ENCODE results near the gene TUBD1. TPM values are rescaled to one million over a fixed set of nuclear protein-coding genes. Genes with fewer than 3 reads are reported as not detected.

TUBD1 gene
- total and polyA plus RNA-seq, 4 donors, result 2.1 to 12.7 (median 6.0) TPM

DNA sequence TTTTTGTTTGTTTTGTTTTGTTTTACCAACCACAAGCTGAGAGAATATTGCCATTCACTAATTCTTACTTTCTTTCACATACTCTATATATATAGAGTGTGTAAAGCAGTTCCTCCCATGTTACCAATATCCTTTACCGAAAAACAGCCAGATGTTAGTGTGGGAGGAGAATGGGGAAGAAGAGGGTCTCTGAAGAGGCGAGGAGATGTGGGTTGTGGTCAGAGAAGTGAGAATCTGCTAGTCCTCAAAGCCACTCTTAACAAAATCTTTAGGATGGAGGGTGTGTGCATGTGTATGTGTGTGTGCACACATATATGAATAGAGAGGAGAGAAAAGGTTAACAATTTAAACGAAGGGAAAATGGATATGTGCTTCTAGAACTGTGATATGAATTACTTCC is 80.6 kb downstream of the TUBD1 start:
- peaks cover 0 to 12% (median 6%) of the 10 kb centered on the region in 4 donors for H3K36me3 ChIP-seq (ENCODE audit: control insufficient read depth in 4 of 4, insufficient read depth in 3 of 4, low read depth in 1 of 4, low read length in 3 of 4)

DNA sequence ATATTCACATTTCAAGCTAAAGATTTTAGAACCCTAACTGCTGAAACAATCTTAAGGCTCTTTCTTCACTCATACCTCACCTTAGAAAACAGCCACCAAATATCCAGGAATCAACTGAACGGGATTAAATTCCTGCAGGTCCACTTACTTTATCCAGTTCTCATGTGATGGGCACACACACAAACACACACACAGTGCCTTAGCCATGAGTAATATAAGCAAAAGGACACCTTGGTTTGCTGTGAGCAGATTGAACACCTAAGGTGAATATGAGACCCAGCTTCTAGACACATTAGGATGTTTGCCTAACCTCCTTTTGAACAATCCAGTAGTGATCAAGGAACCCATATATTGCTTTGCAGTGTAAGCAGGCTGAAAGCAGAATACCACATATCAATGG is 81.5 kb downstream of the TUBD1 start:
- H3K36me3 ChIP-seq (ENCODE audit: control insufficient read depth in 4 of 4, insufficient read depth in 3 of 4, low read depth in 1 of 4, low read length in 3 of 4), result peaks cover 0 to 12% (median 6%) of the 10 kb centered on the region in 4 donors
- H3K4me1 ChIP-seq (ENCODE audit: control insufficient read depth in 4 of 4, insufficient read depth in 4 of 4, low read length in 3 of 4), result peaks cover 0 to 4% (median 4%) of the 10 kb centered on the region in 4 donors
- no peak overlapping the region for H3K4me3 ChIP-seq (ENCODE audit: low read depth in 1 of 3, low read length in 3 of 3)
- no peak overlapping the region for H3K27ac ChIP-seq (ENCODE audit: low read depth in 1 of 2, low read length in 2 of 2)
- DNase-seq (ENCODE audit: low spot score), result no peak
- H3K9me3 ChIP-seq (ENCODE audit: control insufficient read depth in 4 of 4, low read length in 3 of 4), result no peaks in the 10 kb centered on the region
- H3K9ac ChIP-seq (ENCODE audit: low read depth in 1 of 2, low read length in 2 of 2), result no peak overlapping the region
- H3K27me3 ChIP-seq (ENCODE audit: control insufficient read depth in 4 of 4, insufficient read depth in 4 of 4, low read length in 3 of 4), result no peaks in the 10 kb centered on the region
- WGBS, result 96% methylated on average over 1 of the region's 1 CpG
- TF ChIP-seq HNF4A (conservative IDR thresholded peaks at IDR 0.05) (no peak), TAF1 (conservative IDR thresholded peaks at IDR 0.05) (no peak), YY1 (IDR thresholded peaks at IDR 0.05) (no peak), HNF4G (IDR thresholded peaks at IDR 0.05) (no peak), RXRA (IDR thresholded peaks at IDR 0.05) (no peak), ZBTB33 (IDR thresholded peaks at IDR 0.05) (no peak), NR2F2 (IDR thresholded peaks at IDR 0.05) (no peak), JUND (IDR thresholded peaks at IDR 0.05) (no peak), SP1 (IDR thresholded peaks at IDR 0.05) (no peak), CTCF (IDR thresholded peaks at IDR 0.05; ENCODE audit: low read depth, low read length, missing input control) (no peak), FOXA1 (IDR thresholded peaks at IDR 0.05) (no peak), GABPA (IDR thresholded peaks at IDR 0.05 in 1 of 2, conservative IDR thresholded peaks at IDR 0.05 in 1 of 2) (no peak)
- TF ChIP-seq, protein P1, sequence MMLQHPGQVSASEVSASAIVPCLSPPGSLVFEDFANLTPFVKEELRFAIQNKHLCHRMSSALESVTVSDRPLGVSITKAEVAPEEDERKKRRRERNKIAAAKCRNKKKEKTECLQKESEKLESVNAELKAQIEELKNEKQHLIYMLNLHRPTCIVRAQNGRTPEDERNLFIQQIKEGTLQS (IDR thresholded peaks at IDR 0.05), result no peak
- TF ChIP-seq, protein P2, sequence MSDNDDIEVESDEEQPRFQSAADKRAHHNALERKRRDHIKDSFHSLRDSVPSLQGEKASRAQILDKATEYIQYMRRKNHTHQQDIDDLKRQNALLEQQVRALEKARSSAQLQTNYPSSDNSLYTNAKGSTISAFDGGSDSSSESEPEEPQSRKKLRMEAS (IDR thresholded peaks at IDR 0.05), result no peak
- TF ChIP-seq, protein P3, sequence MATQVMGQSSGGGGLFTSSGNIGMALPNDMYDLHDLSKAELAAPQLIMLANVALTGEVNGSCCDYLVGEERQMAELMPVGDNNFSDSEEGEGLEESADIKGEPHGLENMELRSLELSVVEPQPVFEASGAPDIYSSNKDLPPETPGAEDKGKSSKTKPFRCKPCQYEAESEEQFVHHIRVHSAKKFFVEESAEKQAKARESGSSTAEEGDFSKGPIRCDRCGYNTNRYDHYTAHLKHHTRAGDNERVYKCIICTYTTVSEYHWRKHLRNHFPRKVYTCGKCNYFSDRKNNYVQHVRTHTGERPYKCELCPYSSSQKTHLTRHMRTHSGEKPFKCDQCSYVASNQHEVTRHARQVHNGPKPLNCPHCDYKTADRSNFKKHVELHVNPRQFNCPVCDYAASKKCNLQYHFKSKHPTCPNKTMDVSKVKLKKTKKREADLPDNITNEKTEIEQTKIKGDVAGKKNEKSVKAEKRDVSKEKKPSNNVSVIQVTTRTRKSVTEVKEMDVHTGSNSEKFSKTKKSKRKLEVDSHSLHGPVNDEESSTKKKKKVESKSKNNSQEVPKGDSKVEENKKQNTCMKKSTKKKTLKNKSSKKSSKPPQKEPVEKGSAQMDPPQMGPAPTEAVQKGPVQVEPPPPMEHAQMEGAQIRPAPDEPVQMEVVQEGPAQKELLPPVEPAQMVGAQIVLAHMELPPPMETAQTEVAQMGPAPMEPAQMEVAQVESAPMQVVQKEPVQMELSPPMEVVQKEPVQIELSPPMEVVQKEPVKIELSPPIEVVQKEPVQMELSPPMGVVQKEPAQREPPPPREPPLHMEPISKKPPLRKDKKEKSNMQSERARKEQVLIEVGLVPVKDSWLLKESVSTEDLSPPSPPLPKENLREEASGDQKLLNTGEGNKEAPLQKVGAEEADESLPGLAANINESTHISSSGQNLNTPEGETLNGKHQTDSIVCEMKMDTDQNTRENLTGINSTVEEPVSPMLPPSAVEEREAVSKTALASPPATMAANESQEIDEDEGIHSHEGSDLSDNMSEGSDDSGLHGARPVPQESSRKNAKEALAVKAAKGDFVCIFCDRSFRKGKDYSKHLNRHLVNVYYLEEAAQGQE (IDR thresholded peaks at IDR 0.05), result no peak

More for the DNA sequence above, 80.6 kb downstream of the TUBD1 start:
- Histone ChIP-seq H3K9me3 (ENCODE audit: control insufficient read depth in 4 of 4, low read length in 3 of 4) (no peaks in the 10 kb centered on the region), H3K27ac (ENCODE audit: low read depth in 1 of 2, low read length in 2 of 2) (no peak overlapping the region), H3K9ac (ENCODE audit: low read depth in 1 of 2, low read length in 2 of 2) (no peak overlapping the region), H3K27me3 (ENCODE audit: control insufficient read depth in 4 of 4, insufficient read depth in 4 of 4, low read length in 3 of 4) (no peaks in the 10 kb centered on the region), H3K4me1 (ENCODE audit: control insufficient read depth in 4 of 4, insufficient read depth in 4 of 4, low read length in 3 of 4) (peaks cover 0 to 5% (median 3%) of the 10 kb centered on the region in 4 donors), H3K4me3 (ENCODE audit: low read depth in 1 of 3, low read length in 3 of 3) (no peak overlapping the region)
- DNase-seq (ENCODE audit: low spot score), result no peak
- no peak for TF ChIP-seq CTCF (IDR thresholded peaks at IDR 0.05; ENCODE audit: low read depth, low read length, missing input control)
- 84% methylated on average over 3 of the region's 3 CpGs for WGBS

All from liver (tissue), 9 donors.